ENCODE measurements around the gene G6PC2. TPM values are rescaled to one million over a fixed set of nuclear protein-coding genes. Genes with fewer than 3 reads are reported as not detected.
"Not testable (repeated sequence)": the region's sequence is repeated elsewhere in the genome, so short reads cannot be mapped to it uniquely, and the experiment has no call there.

Gene G6PC2
- total RNA-seq, 1 experiment from 2014 or later = not detected

- TF ChIP-seq FOXP4 (CRISPR knock-in tag; IDR thresholded peaks at IDR 0.05) (no peak), HMGXB4 (CRISPR knock-in tag; IDR thresholded peaks at IDR 0.05) (no peak), IRF1 (CRISPR knock-in tag; IDR thresholded peaks at IDR 0.05) (no peak), ARID4B (CRISPR knock-in tag; IDR thresholded peaks at IDR 0.05; ENCODE audit: borderline replicate concordance) (no peak)
- H3K36me3 Mint-ChIP-seq = peaks cover 10% of the 10 kb centered on the region
- no peak overlapping the region for H3K4me3 Mint-ChIP-seq
- ATAC-seq = no peak
- peaks cover 19% of the 10 kb centered on the region for H3K4me1 Mint-ChIP-seq
- no peak overlapping the region for H3K27ac Mint-ChIP-seq
- H3K9me3 Mint-ChIP-seq = peaks cover 6% of the 10 kb centered on the region
- POLR2A ChIA-PET = no interaction called here
- DNase-seq (ENCODE audit: low spot score) = no peak
- H3K27me3 Mint-ChIP-seq (ENCODE audit: low read depth) = no peaks in the 10 kb centered on the region
- CTCF ChIA-PET = interaction anchor here (0.7 kb wide), 1 partner anchor 257 kb away, joined by 3 read pairs; no protein-coding TSS in a partner anchor
These were observed 45.5 kb upstream of the G6PC2 start for GRCh38 chr2:168855601-168856000.

GRCh38 chr2:168858146-168858545, 42.9 kb upstream of the G6PC2 start:
- peaks cover 19% of the 10 kb centered on the region for H3K4me1 Mint-ChIP-seq
- H3K4me3 Mint-ChIP-seq = no peak overlapping the region
- ChIA-PET CTCF (no interaction called here), POLR2A (no interaction called here)
- no peak for DNase-seq (ENCODE audit: low spot score)
- no peak for ATAC-seq
- H3K27ac Mint-ChIP-seq = no peak overlapping the region
- H3K27me3 Mint-ChIP-seq (ENCODE audit: low read depth) = no peaks in the 10 kb centered on the region
- H3K9me3 Mint-ChIP-seq = peaks cover 6% of the 10 kb centered on the region
- H3K36me3 Mint-ChIP-seq = peaks cover 10% of the 10 kb centered on the region
- no peak for TF ChIP-seq FOXP1 (CRISPR knock-in tag; IDR thresholded peaks at IDR 0.05; ENCODE audit: borderline replicate concordance)
- TF ChIP-seq USF2 (CRISPR knock-in tag; IDR thresholded peaks at IDR 0.05) = no peak
- no peak for TF ChIP-seq IRF2 (CRISPR knock-in tag; IDR thresholded peaks at IDR 0.05; ENCODE audit: borderline replicate concordance, low read depth)
- no peak for TF ChIP-seq MLX (CRISPR knock-in tag; IDR thresholded peaks at IDR 0.05)
- no peak for TF ChIP-seq ZNF232 (CRISPR knock-in tag; IDR thresholded peaks at IDR 0.05)
- no peak for TF ChIP-seq ERG (CRISPR knock-in tag; IDR thresholded peaks at IDR 0.05)
- TF ChIP-seq PRRX2 (CRISPR knock-in tag; IDR thresholded peaks at IDR 0.05) = no peak
- TF ChIP-seq ATF1 (CRISPR knock-in tag; IDR thresholded peaks at IDR 0.05) = no peak
- TF ChIP-seq MAX (CRISPR knock-in tag; IDR thresholded peaks at IDR 0.05) = no peak
- TF ChIP-seq CREB1 (CRISPR knock-in tag; IDR thresholded peaks at IDR 0.05) = no peak
- TF ChIP-seq AR (CRISPR knock-in tag; IDR thresholded peaks at IDR 0.05) = no peak
- TF ChIP-seq ETV6 (CRISPR knock-in tag; IDR thresholded peaks at IDR 0.05) = no peak

- H3K27ac Mint-ChIP-seq; H3K4me1 Mint-ChIP-seq; DNase-seq (ENCODE audit: low spot score); H3K27me3 Mint-ChIP-seq (ENCODE audit: low read depth); CTCF ChIA-PET; POLR2A ChIA-PET; H3K4me3 Mint-ChIP-seq; ATAC-seq: not testable (repeated sequence)
- H3K9me3 Mint-ChIP-seq = peaks cover 18% of the 10 kb centered on the region
- peaks cover 53% of the 10 kb centered on the region for H3K36me3 Mint-ChIP-seq
These were observed 33.9 kb upstream of the G6PC2 start for GRCh38 chr2:168867164-168867563.
